Measurements from ENCODE around the gene GPR4.
"Not testable (repeated sequence)": the region's sequence is repeated elsewhere in the genome, so short reads cannot be mapped to it uniquely, and the experiment has no call there.

GPR4 gene

DNA sequence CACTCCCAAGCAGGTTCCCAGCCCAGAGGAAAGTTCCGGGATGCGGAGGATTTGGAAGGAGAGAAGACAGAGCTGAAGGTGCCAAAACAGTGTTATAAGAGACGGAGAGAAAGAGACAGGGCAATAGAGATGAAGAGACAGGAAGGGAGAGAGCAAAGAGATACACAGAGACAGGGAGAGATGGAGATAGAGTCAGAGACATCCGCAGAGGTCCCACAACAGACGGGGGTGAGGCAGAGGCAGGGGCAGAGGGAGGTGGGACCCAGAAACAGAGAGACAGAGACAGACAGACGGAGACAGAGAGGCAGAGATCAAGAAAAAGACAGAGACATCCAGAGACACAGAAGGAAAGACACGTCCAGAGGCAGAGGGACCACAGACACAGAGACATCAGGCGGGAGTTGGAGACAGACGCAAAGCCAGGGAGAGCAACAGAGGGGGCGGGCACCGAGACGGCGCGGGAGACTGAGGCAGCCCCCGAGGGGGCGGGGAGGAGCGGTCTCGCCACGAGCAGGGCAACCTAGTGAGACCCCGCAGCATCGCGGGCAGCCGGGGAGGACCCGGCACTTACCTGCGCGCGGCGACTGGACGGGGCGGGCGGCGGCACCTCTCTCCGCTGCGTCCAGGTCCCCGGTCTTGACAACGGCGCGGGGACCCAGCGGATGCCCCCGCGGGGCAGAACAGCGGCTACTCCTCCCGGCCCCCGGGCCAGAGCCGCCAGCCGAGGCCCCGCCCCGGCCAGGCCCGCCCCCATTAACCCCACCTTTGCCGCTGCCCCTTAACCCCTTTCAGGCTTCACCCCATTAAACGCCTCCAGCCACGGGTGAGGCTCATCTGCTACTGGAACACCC is at the start of gene GPR4:
GPR4 (minus strand) TSS at position 689 of the 851 bp plus-strand sequence. CDS start 10,346 bp downstream, outside the sequence.
- DNase-seq (ENCODE audit: low spot score): no peak

DNA sequence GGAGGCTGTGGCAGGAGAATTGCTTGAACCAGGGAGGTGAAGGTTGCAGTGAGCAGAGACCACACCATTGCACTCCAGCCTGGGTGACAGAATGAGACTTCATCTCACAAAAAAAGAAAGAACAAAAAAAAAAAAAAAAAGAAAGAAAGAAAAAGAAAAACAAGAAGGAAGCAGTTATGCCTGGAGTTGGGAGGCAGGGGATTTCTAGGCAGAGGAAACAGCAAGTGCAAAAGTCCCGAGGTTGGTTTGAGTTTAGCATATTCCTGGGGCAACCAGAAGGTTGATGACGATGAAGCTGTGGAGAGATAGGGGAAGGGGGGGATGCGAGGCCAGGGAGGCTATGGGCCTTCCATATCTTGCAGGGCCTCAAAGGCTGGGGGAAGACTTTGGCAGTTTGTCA is 48.7 kb upstream of the GPR4 start:
- DNase-seq (ENCODE audit: low spot score): no peak

DNA sequence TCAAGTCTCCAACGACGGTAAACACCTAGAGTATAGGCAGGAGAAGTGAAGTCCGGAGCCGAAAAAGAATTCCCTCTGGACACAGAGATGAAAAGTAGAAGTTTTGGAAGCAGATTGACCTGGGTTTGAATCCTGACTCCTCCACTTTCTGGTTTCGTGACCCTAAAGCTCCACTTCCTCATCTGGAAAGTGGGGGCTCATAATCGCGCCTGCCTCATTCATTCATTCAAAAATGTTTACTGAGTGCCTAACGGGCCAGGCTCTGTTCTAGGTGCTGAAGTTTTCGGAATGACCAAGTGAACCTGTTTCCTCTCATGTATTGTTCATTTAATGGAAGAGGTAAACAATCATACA is 44.3 kb upstream of the GPR4 start:
- DNase-seq (ENCODE audit: low spot score): no peak

DNA sequence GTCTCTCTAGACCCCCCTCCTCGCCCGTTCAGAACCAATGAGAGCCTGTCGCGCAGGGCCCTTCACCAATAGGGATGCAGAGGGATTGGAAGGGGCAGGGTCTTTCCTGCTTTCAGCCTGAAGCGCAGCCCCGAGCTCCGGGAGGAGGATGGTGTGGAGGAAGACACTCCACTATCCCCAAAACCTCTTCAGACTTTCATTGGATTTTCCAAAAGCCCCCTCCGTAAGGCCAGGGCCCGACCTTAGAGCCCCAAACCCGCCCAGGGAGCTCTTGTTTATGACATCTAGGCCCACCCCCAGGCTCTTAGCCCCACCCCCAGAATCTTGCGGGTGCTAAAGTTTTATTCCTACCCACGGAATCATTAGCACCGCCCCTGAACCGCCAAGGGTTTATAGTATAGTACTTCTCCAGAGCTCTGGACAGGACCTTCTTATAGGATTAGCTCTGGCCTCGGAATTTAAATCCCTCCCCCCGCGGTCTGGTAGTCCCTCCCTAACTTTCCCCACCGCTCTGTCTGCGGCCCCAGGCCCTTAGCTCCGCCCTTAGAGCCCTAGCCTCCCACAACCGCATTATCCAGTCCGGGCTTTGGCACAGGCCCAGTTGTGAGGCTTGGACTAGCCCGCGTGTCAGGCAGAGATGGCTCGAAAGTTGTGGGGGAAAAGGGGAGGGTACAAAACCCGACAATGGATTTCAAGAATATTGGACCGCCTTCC is 43.8 kb upstream of the GPR4 start:
- peak; percentile 96 for DNase-seq (ENCODE audit: low spot score)

DNA sequence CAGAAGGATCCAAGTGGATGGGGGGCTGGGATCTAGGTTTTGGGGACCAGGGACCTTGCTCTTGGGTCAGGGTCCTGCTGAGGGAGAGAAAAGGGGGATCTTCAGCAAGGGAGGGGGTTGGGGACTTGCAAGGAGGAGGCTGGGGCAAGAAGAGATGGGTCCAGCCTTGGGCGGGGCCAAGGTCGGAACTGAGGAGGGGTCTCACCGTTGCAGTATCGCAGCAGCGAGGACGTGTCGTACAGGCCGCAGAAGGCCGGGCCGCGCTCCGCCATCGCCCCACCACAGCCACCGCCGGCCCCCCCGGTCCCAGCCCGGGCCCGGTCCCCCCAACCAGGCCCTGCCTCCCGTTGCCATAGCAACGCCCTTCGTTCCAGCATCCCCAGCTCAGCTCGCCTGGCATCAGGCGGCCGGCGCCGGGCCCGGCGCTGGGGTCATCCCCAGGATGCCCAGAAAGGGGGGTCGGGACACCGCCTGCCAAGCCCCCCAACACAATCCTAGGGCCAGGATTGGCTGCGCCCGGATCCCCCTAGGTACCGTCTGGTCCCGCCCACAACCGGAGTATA is 43.1 kb upstream of the GPR4 start:
- DNase-seq (ENCODE audit: low spot score): no peak

DNA sequence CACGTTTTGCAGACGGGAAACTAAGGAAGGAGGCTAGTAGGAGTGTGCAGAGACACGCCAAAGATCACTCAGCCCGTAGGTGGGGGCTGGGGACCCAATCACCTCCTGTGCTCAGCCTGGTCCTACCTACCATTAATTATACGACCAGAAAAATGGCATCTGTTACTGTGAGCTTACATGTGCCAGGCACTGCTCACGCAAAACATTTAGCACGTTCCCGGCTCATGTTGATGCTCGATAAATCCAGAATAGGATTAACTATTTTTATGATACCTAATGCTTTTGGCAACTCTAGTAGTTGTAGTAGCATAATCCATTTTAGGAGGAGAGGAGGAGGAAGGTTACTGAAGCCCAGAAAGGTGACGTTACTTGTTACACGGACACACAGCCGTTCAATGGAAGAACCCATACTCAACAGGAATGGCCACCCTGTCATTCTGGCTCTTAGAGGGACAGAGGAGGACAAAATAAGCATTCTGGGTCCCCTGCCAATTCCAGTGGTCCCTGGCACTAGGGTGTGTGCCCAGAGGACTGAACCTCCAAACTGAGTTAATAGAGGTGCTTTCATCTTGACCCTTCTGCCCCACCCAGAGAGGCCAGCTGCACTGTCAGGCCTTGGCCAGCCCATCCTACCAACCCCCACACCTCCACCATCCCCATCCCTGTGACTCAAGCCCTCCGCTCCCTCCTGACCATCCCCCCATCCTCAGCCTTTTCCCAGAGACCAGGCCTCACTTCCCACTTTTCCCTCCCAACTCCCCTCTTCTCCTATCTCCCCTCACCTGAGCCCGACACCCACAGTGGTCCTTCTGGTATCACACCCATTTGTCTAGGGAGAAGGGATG is 42.1 kb upstream of the GPR4 start:
- no peak for DNase-seq (ENCODE audit: low spot score)

DNA sequence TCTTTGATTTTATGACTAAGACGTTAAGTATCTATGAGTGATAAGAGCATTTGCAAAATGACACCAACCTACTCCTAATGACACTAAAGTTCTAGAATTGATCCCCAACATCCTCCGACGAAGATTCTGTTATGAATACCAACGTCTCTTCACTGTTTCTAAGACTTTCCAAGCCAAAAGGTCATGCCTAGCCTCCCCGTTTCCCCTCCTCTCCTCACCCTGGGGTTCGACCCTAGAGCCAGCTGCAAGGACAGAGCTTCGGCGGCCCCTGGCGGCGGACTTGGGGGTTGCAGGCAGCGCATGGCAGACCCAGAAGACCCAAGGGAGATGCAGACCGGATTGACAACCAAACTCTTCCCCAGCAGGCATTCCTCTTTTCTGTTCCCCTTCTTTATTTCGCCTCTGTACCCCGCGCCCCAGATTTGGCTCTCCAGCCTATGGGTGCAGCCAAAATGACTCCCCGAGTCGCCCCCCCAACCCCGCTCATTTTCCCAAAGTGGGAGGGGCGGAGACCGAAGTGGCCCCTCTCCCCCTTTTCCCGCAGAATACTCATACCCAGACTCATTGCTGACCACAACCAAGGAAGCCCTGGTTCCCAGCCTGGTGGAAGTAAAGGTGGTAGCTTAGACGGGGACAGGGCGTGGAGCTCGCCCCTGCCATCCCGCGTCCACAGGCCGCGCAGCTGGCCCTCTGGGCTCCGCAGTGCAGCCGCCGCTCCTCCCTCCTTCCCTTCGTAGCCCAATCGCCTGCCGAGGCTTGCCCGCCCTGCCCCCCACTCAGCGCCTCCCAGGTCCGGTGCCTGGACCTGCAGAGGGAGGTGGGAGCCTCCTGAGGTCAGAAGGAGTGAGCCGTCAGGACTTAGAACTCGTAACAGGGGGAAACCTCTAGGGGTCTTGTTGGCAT is 41.3 kb upstream of the GPR4 start:
- DNase-seq (ENCODE audit: low spot score): peak; percentile 88

DNA sequence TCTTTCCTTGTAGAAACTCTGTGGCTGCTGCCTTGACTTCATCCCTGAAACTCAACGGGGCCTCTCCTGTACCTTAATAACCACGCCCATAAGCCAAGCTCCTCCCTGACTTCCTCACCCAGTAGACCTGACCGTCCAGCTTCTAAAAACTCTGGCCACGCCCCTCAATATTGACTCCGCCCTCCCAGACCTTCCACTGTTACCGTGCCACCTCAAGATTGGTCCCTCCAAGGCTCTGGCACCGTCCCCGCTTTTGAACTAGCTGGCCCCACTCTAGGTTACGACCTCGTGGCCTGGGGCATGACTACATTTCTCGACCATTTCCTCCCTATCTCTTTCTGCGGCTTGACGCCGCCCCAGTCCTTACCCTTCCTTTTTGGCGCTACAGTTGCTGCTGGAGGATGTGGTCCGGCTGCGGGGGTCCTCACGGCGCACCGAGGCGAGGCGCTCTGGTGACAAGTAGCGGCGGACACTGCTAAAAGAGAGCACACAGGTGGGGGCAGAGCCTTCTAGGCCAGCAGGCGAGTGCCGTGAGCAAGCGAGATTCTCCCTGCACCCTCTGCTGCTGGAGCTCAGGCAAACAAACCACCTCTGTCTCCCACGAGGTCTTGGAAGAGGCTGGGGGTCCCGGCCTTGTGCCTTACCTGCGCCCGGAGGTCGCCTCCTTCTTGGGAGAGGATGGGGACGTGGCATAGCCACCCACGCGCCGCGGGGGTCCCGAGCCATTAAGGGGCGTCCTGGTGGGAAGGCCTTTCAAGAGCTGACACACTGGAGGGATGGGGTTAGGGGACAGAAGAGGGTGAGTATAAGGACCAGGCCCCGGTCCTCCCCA is 39.5 kb upstream of the GPR4 start:
- DNase-seq (ENCODE audit: low spot score): peak; percentile 77

DNA sequence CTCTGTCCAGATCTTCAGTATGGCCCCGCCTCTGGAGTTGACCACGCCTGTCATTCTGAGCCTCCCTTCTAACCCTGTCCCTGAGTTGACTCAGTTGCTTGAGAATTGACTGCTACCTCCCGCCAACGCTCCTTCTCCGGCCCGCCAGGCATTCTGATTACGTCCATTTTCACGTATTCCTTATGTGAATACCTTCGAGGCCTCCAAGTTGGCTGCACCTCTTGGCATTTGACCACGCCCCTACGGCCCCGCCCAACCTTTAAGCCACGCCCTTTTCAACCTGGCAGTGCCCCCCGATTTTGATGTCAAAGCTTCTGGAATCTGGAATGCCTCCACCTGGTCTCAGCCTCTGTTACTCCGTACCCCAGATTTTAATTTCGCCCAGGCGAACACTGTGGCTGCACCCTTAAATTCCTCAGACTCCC is 38.8 kb upstream of the GPR4 start:
- DNase-seq (ENCODE audit: low spot score): no peak

DNA sequence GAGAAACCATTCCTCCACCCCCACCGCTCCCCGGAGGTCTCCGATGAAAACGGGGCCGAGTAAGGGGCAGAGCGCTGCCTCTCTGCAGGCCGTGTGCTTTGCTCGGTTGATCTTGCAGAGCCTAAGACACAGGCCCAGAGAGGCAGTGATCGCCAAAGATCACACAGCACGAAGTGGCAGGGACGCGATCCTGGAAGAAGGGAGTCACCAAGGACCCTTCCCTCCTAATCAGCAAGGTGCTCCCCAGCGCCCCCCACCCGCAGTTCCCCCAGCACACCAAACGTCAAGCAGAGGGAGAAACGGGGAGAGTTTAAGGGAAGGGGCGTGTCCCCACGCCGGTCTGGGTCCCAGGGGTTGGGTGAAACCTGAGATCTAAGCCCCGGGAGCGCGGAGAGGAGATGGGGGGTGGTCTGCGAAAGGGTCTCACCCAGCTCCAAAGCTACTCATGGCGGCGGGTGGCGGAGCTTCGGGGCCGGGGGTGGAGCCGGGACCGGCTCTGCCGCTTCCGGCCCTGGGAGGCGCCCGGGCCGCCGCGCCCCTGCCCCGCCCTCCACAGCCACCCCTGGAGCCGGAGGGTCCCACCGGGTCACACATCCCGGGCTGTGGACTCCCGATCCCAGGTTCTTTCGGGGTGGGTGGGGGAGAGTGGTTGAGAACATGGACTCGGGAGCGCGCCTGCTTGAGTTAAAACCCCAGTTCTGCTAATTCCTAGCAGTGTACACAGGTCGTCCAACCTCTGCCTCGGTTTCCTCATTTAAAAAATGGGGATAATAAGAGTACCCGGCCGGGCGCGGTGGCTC is 37.1 kb upstream of the GPR4 start, which contains the start of gene EML2:
EML2 (minus strand) TSS at position 468 of the 800 bp plus-strand sequence; CDS start at position 447, 21 bp downstream.
- DNase-seq (ENCODE audit: low spot score): peak; percentile 69

DNA sequence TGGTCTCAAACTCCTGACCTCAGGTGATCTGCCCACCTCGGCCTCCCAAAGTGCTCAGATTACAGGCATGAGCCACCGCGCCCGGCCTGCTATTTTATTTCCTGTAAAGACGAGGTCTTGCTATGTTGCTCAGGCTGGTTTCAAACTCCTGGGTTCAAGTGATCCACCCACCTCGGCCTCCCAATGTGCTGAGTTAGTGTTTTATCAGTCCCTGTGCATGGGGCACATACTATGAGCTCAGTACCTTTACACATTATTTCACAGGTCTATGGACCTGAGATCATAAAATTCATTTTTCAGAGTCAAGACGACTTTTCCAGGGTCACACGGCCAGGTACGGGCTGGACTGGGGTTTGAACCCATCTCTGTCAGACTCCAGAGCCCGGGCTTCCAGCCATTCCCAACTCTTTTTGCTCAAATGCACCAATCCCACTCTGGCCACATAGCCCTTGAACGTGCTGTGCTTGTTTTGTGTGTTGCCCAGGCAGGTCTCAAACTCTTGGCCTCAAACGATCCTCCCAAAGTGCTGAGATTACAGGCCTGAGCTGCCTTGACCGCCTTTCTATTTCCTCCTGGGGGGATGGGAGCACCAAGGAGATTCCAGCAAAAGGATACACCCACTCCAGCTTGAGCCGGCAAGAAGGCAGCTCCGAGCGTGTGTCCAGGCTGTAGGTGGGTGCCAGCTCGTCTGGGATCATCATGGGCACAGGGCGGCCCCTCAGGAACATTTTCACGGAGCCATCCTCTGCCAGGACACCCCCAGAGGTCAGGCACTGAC is 36.1 kb upstream of the GPR4 start:
- DNase-seq (ENCODE audit: low spot score): peak; percentile 72

DNA sequence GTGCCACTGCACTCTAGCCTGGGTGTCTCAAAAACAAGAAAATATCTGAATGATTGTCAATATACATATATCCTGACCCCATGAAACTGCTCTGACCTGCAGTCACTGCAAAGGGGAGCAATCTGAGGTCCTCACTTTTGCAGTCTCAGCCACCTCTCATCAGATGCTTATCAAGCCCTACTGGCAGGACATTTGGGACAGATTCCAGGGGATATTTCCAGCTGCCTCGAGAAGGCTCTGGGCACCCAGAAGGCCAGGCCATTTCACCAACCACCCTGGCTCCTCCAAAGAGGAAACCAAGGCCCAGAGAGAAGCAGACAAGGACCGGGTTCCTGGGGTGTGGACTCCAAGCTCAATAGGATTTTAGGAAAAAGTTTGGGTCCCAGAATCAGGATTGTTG is 34.9 kb upstream of the GPR4 start:
- DNase-seq (ENCODE audit: low spot score): no peak

DNA sequence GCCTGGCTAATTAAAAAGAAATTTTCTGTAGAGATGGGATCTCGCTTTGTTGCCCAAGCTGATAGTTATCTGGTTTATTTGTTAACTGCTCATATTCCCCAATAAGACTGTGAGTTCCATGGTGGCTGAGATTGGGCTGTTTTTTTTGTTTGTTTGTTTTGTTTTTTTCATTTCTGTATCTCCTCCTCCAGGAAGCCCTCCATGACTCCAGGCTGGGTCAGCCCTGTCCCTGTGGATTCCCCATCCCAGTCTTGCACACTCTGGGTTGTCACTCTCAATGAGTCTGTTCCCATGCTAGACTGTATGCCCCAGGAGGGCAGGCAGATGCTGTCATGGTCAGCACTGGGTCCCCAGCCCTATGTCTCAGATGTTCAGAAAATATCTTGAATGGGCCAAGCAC is 34.3 kb upstream of the GPR4 start:
- no peak for DNase-seq (ENCODE audit: low spot score)

DNA sequence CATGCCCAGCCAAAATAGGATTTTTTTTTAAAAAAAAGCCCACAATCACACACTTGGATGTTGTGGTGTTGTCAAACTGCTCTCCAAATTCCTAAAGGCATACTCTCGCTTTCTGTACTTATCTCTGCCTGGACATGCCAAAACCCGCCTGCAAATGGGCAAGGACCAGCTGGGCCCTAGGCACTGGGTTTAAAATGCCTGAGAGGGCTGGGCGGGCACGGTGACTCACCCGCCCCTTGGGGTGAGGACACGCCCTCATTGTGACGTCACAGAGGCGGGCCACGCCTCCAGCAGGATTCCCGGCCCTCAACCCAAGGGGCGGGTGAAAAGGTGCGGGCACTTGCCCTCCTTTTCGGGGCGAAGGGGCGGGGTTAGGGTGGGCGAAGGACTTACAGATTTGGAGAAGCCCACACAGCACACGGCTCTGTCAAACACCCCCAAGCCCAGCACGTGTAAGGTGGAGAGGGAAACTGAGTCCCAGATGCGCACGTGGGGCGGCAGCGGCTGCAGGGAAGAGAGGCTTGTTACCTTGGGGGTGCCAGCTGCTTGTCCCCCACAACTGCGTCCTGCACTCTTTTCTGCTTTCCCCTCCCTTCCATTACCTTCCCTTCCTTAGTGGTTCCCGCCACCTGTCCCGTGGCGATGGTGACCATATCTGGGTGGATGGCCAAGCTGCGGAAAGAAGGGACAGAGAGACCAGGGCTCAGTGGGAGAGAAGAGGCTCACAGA is 30.6 kb upstream of the GPR4 start:
- peak; percentile 89 for DNase-seq (ENCODE audit: low spot score)

DNA sequence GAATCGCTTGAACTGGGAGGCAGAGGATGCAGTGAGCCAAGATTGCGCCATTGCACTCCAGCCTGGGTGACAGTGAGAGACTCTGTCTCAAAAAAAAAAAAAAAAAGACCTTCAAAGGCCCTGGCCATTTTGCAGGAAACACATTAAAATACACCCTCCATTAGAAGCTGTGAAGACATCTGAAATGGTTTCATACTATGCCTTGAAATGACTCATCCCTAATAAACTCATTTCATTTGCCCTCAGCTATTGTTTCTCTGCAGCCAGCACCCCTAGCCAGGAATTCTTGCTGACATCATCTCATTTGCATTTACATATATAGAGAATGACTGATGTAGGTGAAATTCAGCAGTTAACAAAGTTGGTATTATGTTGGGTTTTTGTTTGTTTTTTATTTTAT is 28.5 kb upstream of the GPR4 start:
- DNase-seq (ENCODE audit: low spot score): peak; percentile 88

DNA sequence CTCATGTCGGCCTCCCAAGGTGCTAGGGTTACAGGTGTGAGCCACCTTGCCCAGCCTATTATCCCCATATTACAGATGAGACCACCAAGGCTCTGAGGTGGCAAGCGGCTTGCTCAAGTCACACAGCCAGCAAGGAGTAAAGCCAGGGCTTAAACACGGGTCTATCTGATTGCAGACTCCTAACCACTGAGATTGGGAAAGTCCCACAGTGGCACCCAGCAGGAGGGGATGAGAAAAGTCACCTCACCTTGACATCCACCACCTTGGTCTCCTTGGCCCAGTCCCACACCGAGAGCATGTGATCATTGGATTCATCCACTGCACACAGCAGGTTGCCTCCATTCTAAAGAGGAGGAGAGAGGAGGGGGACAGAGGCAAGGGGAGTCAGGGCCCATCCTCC is 27.7 kb upstream of the GPR4 start:
- no peak for DNase-seq (ENCODE audit: low spot score)

DNA sequence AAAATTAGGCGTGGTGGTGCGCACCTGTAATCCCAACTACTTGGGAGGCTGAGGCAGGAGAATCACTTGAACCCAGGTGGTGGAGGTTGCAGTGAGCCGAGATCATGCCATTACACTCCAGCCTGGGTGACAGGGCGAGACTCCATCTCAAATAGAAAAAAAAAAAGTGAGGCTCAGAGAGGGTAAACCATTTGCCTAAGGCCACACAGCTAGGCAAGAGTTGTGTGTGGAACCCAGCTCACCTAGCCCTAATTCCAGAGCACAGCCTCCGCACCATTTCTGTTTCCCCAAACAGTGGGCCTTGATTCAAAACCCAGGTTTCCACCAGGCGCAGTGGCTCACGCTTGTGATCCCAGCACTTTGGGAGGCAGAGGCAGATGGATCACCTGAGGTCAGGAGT is 26.2 kb upstream of the GPR4 start:
- DNase-seq (ENCODE audit: low spot score): not testable (repeated sequence)

DNA sequence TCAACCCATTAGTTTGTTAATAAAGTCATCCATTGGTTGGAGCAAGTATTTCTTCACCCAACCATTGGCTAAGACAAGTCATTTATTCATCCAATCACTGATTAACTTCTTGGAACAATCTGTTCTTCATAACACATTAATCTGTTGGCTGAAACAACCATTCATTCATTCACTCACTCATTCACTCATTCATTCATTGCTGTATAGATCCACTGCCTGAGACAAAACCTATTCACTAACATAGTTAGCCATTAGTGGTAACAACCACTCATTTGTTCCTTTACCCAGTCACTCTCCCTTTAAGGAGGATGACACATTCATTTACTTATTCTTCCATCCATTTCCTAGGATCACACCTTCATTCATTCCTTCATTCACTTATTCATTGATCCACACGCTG is 22.0 kb upstream of the GPR4 start:
- no peak for DNase-seq (ENCODE audit: low spot score)
